H9 (cell line): ENCODE data around the gene DSCAM. TPM values are rescaled to one million over a fixed set of nuclear protein-coding genes. Genes with fewer than 3 reads are reported as not detected.

Experiments used
- DNase-seq: peaks from one replicate; pipeline ENCODE4 v3.0.0-alpha.2; 2017
- H2AFZ ChIP-seq: one replicate; pipeline ENCODE4 v1.6.1; 2013; ENCODE audit warnings: mild to moderate bottlenecking, low read length, control low read depth, moderate library complexity
- H2AK5ac ChIP-seq: 2 replicates; pipeline ENCODE4 v1.6.1; 2013; ENCODE audit warnings: low read length, control low read depth, mixed read lengths; ENCODE audit not compliant: insufficient read length
- H2BK120ac ChIP-seq: one replicate; pipeline ENCODE4 v1.6.1; 2013; ENCODE audit warnings: low read depth, mild to moderate bottlenecking, low read length, control low read depth, inconsistent platforms; ENCODE audit not compliant: poor library complexity, severe bottlenecking
- H2BK12ac ChIP-seq: 2 replicates; pipeline ENCODE4 v1.6.1; 2013; ENCODE audit warnings: low read length, control low read depth, mixed read lengths, low read depth; ENCODE audit not compliant: insufficient read length
- H2BK15ac ChIP-seq: 2 replicates; pipeline ENCODE4 v1.6.1; 2013; ENCODE audit warnings: low read depth, low read length, control low read depth
- H2BK20ac ChIP-seq: one replicate; pipeline ENCODE4 v1.6.1; 2013; ENCODE audit warnings: low read depth, mild to moderate bottlenecking, low read length, control low read depth, inconsistent platforms; ENCODE audit not compliant: poor library complexity, severe bottlenecking
- H2BK5ac ChIP-seq: 2 replicates; pipeline ENCODE4 v1.6.1; 2013; ENCODE audit warnings: low read length, control low read depth, mixed read lengths; ENCODE audit not compliant: insufficient read length
- H3K14ac ChIP-seq: 2 replicates; pipeline ENCODE4 v1.6.1; 2013; ENCODE audit warnings: low read length, control low read depth; ENCODE audit not compliant: insufficient read depth
- H3K18ac ChIP-seq: 2 replicates; pipeline ENCODE4 v1.6.1; 2013; ENCODE audit warnings: low read depth, mild to moderate bottlenecking, mixed read lengths, low read length, control low read depth; ENCODE audit not compliant: insufficient read length
- H3K23ac ChIP-seq: 2 replicates; pipeline ENCODE4 v1.6.1; 2013; ENCODE audit warnings: low read length, control low read depth, mixed read lengths, low read depth; ENCODE audit not compliant: insufficient read length
- H3K23me2 ChIP-seq: 2 replicates; pipeline ENCODE4 v1.6.1; 2013; ENCODE audit warnings: low read depth, mild to moderate bottlenecking, mixed read lengths, low read length, control low read depth; ENCODE audit not compliant: insufficient read length, poor library complexity, severe bottlenecking
- H3K27ac ChIP-seq: 2 replicates; pipeline ENCODE4 v1.5.1; 2013; ENCODE audit warnings: low read length, control low read depth, mixed read lengths, low read depth; ENCODE audit not compliant: insufficient read length
- H3K27me3 ChIP-seq: 2 replicates; pipeline ENCODE4 v1.6.1; 2013; ENCODE audit warnings: low read length, control low read depth, inconsistent platforms; ENCODE audit not compliant: insufficient read depth
- H3K4ac ChIP-seq: 2 replicates; pipeline ENCODE4 v1.6.1; 2013; ENCODE audit warnings: low read depth, mild to moderate bottlenecking, control low read depth, inconsistent platforms, low read length, moderate library complexity
- H3K4me1 ChIP-seq: 2 replicates; pipeline ENCODE4 v1.6.1; 2013; ENCODE audit warnings: low read length, control low read depth, inconsistent platforms; ENCODE audit not compliant: insufficient read depth
- H3K4me2 ChIP-seq: 2 replicates; pipeline ENCODE4 v1.6.1; 2013; ENCODE audit warnings: low read length, control low read depth, mixed read lengths; ENCODE audit not compliant: insufficient read length, insufficient read depth
- H3K56ac ChIP-seq: 2 replicates; pipeline ENCODE4 v1.6.1; 2013; ENCODE audit warnings: low read depth, mild to moderate bottlenecking, mixed read lengths, low read length, control low read depth; ENCODE audit not compliant: insufficient read length
- H3K79me1 ChIP-seq: 2 replicates; pipeline ENCODE4 v1.6.1; 2013; ENCODE audit warnings: low read depth, mild to moderate bottlenecking, moderate library complexity, low read length, control low read depth, inconsistent platforms; ENCODE audit not compliant: insufficient read depth, poor library complexity, severe bottlenecking
- H3K79me2 ChIP-seq: 2 replicates; pipeline ENCODE4 v1.6.1; 2013; ENCODE audit warnings: low read length, control low read depth, inconsistent platforms; ENCODE audit not compliant: insufficient read depth
- H3K9ac ChIP-seq: 2 replicates; pipeline ENCODE4 v1.6.1; 2013; ENCODE audit warnings: low read length, control low read depth, mixed read lengths; ENCODE audit not compliant: insufficient read length; ENCODE audit errors: extremely low read depth
- H3K9me3 ChIP-seq: one replicate; pipeline ENCODE4 v1.6.1; 2013; ENCODE audit warnings: low read depth, low read length, inconsistent platforms; ENCODE audit not compliant: control insufficient read depth
- H3T11ph ChIP-seq: one replicate; pipeline ENCODE4 v1.6.1; 2013; ENCODE audit warnings: mild to moderate bottlenecking, low read length, control low read depth, inconsistent platforms
- H4K20me1 ChIP-seq: one replicate; pipeline ENCODE4 v1.6.1; 2013; ENCODE audit not compliant: control insufficient read depth, insufficient read length, insufficient read depth
- H4K5ac ChIP-seq: 2 replicates; pipeline ENCODE4 v1.6.1; 2013; ENCODE audit warnings: low read depth, mild to moderate bottlenecking, mixed read lengths, low read length, control low read depth; ENCODE audit not compliant: insufficient read length
- H4K8ac ChIP-seq: replicated peaks from 2 replicates; pipeline ENCODE4 v1.6.1; 2013; ENCODE audit warnings: low read length, control low read depth, mixed read lengths, low read depth; ENCODE audit not compliant: insufficient read length
- H4K91ac ChIP-seq: 2 replicates; pipeline ENCODE4 v1.6.1; 2013; ENCODE audit warnings: low read depth, mild to moderate bottlenecking, moderate library complexity, mixed read lengths, low read length, control low read depth; ENCODE audit not compliant: insufficient read length
- H3K27ac Mint-ChIP-seq, 3 experiments: 2 replicates in 2 of 3; 3 replicates in 1 of 3; pipeline ENCODE4 v1.8.0; 2020 to 2021; ENCODE audit warnings: mixed read lengths in 3 of 3, mild to moderate bottlenecking in 1 of 3, moderate library complexity in 1 of 3
- H3K27me3 Mint-ChIP-seq: 2 replicates; pipeline ENCODE4 v1.8.0; 2021; ENCODE audit warnings: low read depth, mild to moderate bottlenecking, moderate library complexity, mixed read lengths
- H3K36me3 Mint-ChIP-seq, 3 experiments: 2 replicates in 2 of 3; 3 replicates in 1 of 3; pipeline ENCODE4 v1.8.0; 2020 to 2021; ENCODE audit warnings: low read depth in 3 of 3, mixed read lengths in 3 of 3; ENCODE audit not compliant: insufficient read depth in 1 of 3
- H3K4me1 Mint-ChIP-seq, 2 experiments: 2 replicates each; pipeline ENCODE4 v1.8.0; 2020; ENCODE audit warnings: mixed read lengths in 2 of 2
- H3K4me3 Mint-ChIP-seq, 2 experiments: 2 replicates in 1 of 2; 3 replicates in 1 of 2; pipeline ENCODE4 v1.8.0; 2020 to 2021; ENCODE audit warnings: mild to moderate bottlenecking in 2 of 2, mixed read lengths in 2 of 2, moderate library complexity in 1 of 2
- H3K9me3 Mint-ChIP-seq, 2 experiments: 2 replicates in 1 of 2; 3 replicates in 1 of 2; pipeline ENCODE4 v1.8.0; 2020; ENCODE audit warnings: mild to moderate bottlenecking in 2 of 2, mixed read lengths in 2 of 2, moderate library complexity in 1 of 2
- WGBS: extraction: QIAGEN DNeasy Blood & Tissue Kit; methylation state at CpG from one replicate; pipeline ENCODE4 v1.1.7; 2013; ENCODE audit warnings: missing lambda C conversion rate, low lambda C conversion rate, mixed read lengths; ENCODE audit not compliant: insufficient read length; ENCODE audit errors: extremely low coverage; 5-methylcytosine and 5-hydroxymethylcytosine counted together
- total RNA-seq: library from RNA; stranded (reverse); gene quantifications from 2 replicates; pipeline ENCODE4 v1.2.1, GENCODE V29; 2021
- TF ChIP-seq, protein P1 (sequence below): fragments of 200-600 bp; sonication (generic); conservative IDR thresholded peaks from 3 replicates; pipeline ENCODE4 v1.8.0; 2021; ENCODE audit warnings: antibody characterized with exemption, mild to moderate bottlenecking

DSCAM gene
- total RNA-seq, 1 experiment from 2014 or later: 0.17 TPM

DNA sequence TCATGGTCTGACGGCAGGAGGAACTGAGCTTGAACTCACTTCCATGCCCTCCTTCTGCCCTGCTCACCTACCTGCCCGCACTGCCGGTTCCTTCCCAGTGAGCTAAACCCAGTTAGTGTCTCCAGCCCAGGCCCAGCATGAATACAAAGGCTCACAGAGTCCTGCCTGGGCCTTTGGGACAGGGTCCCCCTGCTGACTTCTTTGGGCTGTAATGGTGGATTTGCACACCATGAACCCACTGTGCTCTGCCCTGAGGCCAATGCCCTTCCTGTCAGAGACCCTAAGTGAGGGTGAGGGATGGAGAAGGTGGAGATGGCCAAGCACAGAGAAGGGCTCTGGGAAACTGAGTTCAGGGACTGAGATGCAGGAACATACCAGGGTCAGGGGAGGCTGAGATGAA is 826.3 kb downstream of the DSCAM start:
- no peak overlapping the region for H3K56ac ChIP-seq
- no peak overlapping the region for H2AK5ac ChIP-seq
- no peaks in the 10 kb centered on the region for H4K20me1 ChIP-seq
- TF ChIP-seq, protein P1, sequence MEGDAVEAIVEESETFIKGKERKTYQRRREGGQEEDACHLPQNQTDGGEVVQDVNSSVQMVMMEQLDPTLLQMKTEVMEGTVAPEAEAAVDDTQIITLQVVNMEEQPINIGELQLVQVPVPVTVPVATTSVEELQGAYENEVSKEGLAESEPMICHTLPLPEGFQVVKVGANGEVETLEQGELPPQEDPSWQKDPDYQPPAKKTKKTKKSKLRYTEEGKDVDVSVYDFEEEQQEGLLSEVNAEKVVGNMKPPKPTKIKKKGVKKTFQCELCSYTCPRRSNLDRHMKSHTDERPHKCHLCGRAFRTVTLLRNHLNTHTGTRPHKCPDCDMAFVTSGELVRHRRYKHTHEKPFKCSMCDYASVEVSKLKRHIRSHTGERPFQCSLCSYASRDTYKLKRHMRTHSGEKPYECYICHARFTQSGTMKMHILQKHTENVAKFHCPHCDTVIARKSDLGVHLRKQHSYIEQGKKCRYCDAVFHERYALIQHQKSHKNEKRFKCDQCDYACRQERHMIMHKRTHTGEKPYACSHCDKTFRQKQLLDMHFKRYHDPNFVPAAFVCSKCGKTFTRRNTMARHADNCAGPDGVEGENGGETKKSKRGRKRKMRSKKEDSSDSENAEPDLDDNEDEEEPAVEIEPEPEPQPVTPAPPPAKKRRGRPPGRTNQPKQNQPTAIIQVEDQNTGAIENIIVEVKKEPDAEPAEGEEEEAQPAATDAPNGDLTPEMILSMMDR: no peak
- H2AFZ ChIP-seq: no peak overlapping the region
- H3T11ph ChIP-seq: no peak overlapping the region
- no peaks in the 10 kb centered on the region for H3K4me1 ChIP-seq
- no peak overlapping the region for H2BK5ac ChIP-seq
- no peak overlapping the region for H3K14ac ChIP-seq
- no peak overlapping the region for H3K4me2 ChIP-seq
- H3K18ac ChIP-seq: no peak overlapping the region
- peaks cover 2% of the 10 kb centered on the region for H3K27me3 Mint-ChIP-seq
- no peak for DNase-seq
- no peak overlapping the region for H2BK15ac ChIP-seq
- H3K9ac ChIP-seq: no peak overlapping the region
- no peaks in the 10 kb centered on the region for H3K9me3 ChIP-seq
- H4K8ac ChIP-seq: no peak overlapping the region
- H3K4me3 Mint-ChIP-seq: no peak overlapping the region
- H4K91ac ChIP-seq: no peak overlapping the region
- no peak overlapping the region for H3K4ac ChIP-seq
- no peaks in the 10 kb centered on the region for H3K27me3 ChIP-seq
- H4K5ac ChIP-seq: no peak overlapping the region
- no peak overlapping the region for H3K27ac ChIP-seq
- H2BK120ac ChIP-seq: no peak overlapping the region
- no peaks in the 10 kb centered on the region for H3K79me1 ChIP-seq
- H2BK12ac ChIP-seq: no peak overlapping the region
- H3K4me1 Mint-ChIP-seq: peaks cover 0 to 2% of the 10 kb centered on the region in 2 experiments; a peak in 1 of 4 replicates
- no CpG with 5 or more reads among the region's 3 CpGs for WGBS
- H3K23ac ChIP-seq: no peak overlapping the region
- no peaks in the 10 kb centered on the region for H3K23me2 ChIP-seq
- H3K27ac Mint-ChIP-seq: no peak overlapping the region
- H3K9me3 Mint-ChIP-seq: peaks cover 3% of the 10 kb centered on the region in 2 experiments; a peak in 4 of 5 replicates
- no peaks in the 10 kb centered on the region for H3K79me2 ChIP-seq
- no peaks in the 10 kb centered on the region for H3K36me3 Mint-ChIP-seq
- H2BK20ac ChIP-seq: no peak overlapping the region
